ENCODE results near the gene GHDC.

GHDC gene

DNA sequence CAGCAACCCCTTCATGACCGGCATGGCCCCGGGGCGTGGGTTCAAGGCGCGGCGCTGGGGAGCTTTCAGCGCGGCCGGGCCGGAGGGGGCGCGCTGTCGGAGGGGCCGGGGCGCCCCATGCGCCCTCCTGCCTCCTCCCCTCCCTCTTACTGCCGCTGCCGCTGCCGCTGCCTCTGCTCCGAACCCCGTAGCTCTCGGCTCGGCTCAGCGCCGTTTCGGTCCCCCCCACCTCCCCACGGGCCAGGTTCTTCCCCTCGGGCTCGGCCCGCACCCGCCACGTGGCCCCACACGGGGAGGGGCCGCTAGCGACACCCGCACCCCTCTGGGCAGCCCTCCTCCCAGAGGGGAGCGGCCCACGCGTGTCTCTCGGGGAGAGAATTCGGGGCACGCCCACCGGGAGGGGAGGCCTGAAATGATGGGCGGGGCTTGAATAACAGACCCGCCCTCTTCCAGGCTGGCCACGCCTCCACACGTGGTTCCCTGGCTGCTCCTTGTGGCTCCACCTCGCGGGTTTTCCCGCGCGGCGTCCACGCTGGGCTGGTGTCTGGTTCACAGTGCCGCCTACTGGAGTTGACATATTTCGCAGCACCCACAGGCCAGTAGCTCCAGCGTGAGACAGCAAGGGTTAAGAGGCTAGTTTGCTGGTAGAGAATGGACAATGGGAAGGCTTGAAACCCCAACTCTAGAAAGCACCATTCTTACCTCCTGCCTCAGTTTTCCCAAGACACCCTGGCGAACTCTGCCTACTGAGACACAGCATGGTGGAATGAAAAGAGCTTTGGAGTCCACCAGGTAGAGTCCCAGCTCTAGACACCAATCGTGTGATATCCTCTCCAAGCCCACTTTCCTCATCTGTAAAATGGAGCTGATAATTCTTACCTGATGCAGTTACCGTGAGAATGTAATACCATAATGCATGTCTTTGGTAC, 13.1 kb downstream of the GHDC start, which contains the start of gene KCNH4:
KCNH4 (minus strand) TSS at position 221 of the 929 bp plus-strand sequence; CDS start at position 24, 197 bp downstream.
- H3K27ac Mint-ChIP-seq: no peak within 1 kb of the TSS
- peaks cover 45% of the 10 kb centered on the region for H3K4me1 Mint-ChIP-seq (ENCODE audit: low read depth)
- H3K9me3 Mint-ChIP-seq: no peaks in the 10 kb centered on the region
- peaks cover 28% of the 10 kb centered on the region for H3K27me3 Mint-ChIP-seq (ENCODE audit: low read depth)
- H3K4me3 Mint-ChIP-seq: peak within 1 kb of the TSS; percentile 63
- peaks cover 5% of the 10 kb centered on the region for H3K36me3 Mint-ChIP-seq (ENCODE audit: low read depth)

DNA sequence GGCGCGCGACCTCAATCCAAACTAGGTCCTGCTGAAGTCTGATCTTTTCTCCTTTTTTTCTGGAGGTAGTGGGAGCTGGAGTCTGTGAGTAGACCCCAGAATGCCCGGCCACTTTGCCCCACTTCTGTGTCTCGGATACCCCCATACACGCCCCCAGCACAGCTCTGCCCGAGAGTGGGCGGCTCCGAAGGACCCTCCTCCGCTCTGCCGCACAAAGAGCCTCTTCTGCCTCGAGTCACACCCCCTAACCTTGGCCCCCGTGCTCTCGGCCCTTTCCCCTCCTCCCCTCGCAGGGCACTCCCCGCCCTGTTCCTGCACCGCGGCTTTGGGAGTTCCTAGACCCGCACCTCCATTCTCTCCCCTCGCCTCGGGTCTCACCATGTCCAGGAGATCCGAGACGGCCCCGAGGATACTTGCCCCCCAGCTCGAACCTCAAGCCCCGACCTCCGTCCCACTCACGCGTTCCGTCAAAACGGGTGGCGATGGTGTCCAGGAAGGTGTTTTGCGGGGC, 13.8 kb downstream of the GHDC start:
- peak overlapping the region; percentile 37 for H3K4me3 Mint-ChIP-seq
- no peak overlapping the region for H3K27ac Mint-ChIP-seq
- peaks cover 30% of the 10 kb centered on the region for H3K27me3 Mint-ChIP-seq (ENCODE audit: low read depth)
- H3K4me1 Mint-ChIP-seq (ENCODE audit: low read depth): peaks cover 45% of the 10 kb centered on the region
- H3K9me3 Mint-ChIP-seq: no peaks in the 10 kb centered on the region
- peaks cover 5% of the 10 kb centered on the region for H3K36me3 Mint-ChIP-seq (ENCODE audit: low read depth)

DNA sequence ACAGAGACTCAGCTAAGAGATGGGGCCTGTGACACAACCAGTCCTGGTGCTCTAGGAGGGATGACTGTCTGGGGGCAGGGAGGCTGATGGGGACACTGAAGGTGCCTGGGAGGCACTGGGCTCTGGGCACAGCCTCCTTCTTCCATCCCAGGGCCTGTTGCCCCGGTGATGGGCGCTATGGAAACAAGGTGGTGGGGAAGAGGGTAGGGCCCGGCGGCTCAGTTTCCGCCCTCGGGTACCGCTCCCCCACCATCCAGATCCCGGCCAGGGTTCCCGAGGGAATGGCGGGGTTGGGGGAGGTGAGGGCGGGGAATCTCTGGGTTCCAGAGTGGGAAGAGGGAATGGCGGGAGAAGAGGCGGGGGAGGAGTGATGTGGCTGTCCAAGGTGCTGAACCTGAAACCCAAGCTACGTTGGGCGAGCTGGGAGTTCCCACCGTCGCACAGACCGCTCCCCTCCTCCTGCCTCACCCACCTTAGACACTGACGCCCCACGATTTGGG, 14.3 kb downstream of the GHDC start:
- no peaks in the 10 kb centered on the region for H3K9me3 Mint-ChIP-seq
- H3K4me3 Mint-ChIP-seq: peak overlapping the region; percentile 60
- H3K27me3 Mint-ChIP-seq (ENCODE audit: low read depth): peaks cover 35% of the 10 kb centered on the region
- H3K4me1 Mint-ChIP-seq (ENCODE audit: low read depth): peaks cover 42% of the 10 kb centered on the region
- no peak overlapping the region for H3K27ac Mint-ChIP-seq
- H3K36me3 Mint-ChIP-seq (ENCODE audit: low read depth): peaks cover 5% of the 10 kb centered on the region

DNA sequence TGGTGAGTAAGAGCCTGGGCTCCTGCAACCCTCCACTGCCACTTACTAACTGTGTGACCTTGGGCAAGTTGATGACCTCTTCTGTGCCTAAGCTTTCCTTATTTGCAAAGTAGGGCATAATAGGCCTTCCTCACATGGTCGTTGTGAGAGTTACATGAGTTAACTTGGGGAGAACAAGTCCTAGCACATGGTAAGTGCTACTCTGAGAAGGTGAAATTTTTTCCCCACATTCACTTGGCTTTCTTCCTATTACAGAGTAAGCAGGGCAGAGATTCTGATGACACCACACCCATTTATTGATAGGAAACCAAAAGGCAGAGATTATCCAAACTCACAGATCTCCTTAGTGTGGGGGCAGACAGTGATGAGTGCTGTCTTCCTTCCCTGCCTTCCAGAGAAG, 15.0 kb downstream of the GHDC start:
- Mint-ChIP-seq H3K27ac (no peak overlapping the region), H3K4me3 (peak overlapping the region; percentile 60), H3K9me3 (no peaks in the 10 kb centered on the region), H3K27me3 (ENCODE audit: low read depth) (peaks cover 35% of the 10 kb centered on the region), H3K4me1 (ENCODE audit: low read depth) (peaks cover 39% of the 10 kb centered on the region), H3K36me3 (ENCODE audit: low read depth) (peaks cover 5% of the 10 kb centered on the region)

DNA sequence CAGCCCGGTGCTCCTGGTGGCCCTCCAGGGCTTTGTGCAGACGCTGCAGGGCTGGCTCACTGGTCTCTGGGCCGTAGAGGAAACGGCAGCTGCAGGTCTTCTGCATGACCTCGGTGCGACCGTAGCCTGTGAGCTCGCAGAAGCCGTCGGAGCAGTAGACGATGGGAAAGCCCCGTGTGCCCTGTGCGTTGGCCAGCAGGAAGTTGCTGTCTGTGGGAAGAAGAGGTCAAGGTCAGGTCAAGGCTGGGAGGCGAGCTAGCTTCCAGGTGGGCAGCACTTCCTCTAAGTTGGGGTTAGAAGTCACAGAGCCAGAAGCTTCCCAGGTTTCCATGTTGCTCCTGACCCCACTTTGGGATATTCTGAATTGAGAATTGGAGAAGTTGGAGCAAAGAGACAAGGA, 15.5 kb downstream of the GHDC start:
- peaks cover 35% of the 10 kb centered on the region for H3K27me3 Mint-ChIP-seq (ENCODE audit: low read depth)

DNA sequence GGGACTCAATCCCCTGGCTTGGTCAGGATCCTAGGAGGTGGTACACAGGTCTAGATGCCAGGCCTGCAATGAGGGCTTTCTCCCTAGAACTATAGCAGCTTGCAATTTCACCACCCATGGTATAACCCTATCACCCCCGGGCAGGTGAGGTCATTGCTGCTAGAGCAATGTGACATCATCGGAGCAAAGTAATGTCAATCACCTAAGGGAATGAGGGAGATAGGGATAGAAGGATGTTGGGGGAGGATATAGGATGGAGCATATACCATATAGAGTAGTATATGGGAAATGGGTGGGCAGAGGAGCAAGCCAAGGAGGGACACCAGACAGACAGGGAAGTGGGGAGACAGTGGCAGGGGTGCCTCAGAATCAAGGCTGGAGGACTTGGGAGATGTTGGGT, 16.6 kb downstream of the GHDC start:
- Mint-ChIP-seq H3K27ac (no peak overlapping the region), H3K4me3 (peak overlapping the region; percentile 4), H3K9me3 (no peaks in the 10 kb centered on the region), H3K4me1 (ENCODE audit: low read depth) (peaks cover 29% of the 10 kb centered on the region), H3K27me3 (ENCODE audit: low read depth) (peaks cover 35% of the 10 kb centered on the region), H3K36me3 (ENCODE audit: low read depth) (no peaks in the 10 kb centered on the region)

More for the DNA sequence above, 15.5 kb downstream of the GHDC start:
- Mint-ChIP-seq H3K27ac (no peak overlapping the region), H3K4me1 (ENCODE audit: low read depth) (peaks cover 38% of the 10 kb centered on the region), H3K4me3 (no peak overlapping the region), H3K36me3 (ENCODE audit: low read depth) (peaks cover 5% of the 10 kb centered on the region), H3K9me3 (no peaks in the 10 kb centered on the region)

DNA sequence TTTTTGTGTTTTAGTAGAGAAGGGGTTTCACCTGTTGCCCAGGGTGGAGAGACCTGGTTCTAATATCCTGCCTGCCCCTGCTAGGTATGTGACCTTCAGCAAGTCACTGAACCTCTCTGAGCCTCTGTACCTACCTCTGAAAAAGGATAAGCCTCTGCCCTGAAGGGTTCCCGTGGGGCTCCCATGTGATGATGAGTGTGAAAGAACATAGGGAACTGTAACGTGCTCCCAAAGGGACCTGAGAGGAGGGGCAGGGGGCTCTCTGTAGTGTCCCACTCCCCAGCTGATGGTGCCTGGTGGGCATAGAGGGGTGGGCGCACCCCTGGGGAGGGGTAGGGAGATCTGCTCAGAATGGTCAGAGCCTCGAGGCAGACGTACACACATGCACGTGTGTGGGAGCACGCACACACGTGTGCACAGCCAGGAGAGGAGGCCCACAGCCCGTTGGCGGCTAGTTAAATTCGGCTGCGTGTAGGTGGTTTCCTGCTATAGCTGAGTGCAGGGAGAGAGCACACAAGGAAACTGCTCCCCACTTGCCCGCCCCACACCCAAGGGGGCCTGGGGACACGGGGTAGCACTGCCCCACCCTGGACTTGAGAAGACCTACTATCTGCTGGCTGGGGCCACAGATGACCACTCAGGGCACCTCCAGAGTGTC, 20.0 kb downstream of the GHDC start:
- no peaks in the 10 kb centered on the region for H3K9me3 Mint-ChIP-seq
- peaks cover 13% of the 10 kb centered on the region for H3K4me1 Mint-ChIP-seq (ENCODE audit: low read depth)
- H3K27me3 Mint-ChIP-seq (ENCODE audit: low read depth): peaks cover 20% of the 10 kb centered on the region
- H3K27ac Mint-ChIP-seq: no peak overlapping the region
- H3K36me3 Mint-ChIP-seq (ENCODE audit: low read depth): no peaks in the 10 kb centered on the region
- no peak overlapping the region for H3K4me3 Mint-ChIP-seq

DNA sequence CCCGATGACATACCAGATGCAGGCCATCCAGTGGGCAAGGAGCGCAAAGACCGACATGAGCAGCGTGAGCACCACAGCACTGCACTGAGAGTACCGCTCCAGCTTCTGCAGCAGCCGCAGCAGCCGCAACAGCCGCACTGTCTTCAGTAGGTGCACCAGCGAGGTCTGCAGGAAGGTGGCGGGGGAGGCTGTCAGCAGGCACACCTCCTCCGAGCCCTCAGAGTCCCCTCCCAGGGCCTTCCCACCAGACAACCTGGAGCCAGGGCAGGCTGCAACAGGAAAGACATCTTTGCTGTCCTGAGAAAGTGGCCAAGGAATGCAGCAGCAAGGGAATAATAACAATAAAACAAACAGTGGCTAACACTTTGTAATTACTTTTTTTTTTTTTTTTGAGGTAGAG, 22.5 kb downstream of the GHDC start:
- H3K27me3 Mint-ChIP-seq (ENCODE audit: low read depth): peaks cover 7% of the 10 kb centered on the region

DNA sequence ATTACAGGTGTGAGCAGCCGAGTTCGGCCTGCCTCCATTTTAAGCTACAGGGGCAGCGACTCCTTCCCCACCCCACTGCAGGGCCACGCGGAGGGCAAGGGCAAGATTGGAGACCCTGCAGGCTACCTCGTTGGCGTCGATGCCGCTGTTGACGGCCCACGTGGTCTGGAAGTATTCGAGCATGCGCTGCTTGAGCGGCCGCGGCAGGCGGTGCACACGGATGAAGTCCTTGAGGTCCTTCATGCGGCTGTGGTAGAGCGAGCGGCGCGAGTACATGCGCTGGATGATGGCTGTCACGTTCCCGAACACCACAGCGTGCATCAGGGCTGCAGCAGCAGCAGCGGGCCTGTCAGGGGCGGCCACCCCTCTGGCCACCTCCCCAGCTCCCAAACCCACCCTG, 24.9 kb downstream of the GHDC start:
- Mint-ChIP-seq H3K4me3 (no peak overlapping the region), H3K36me3 (ENCODE audit: low read depth) (no peaks in the 10 kb centered on the region), H3K27me3 (ENCODE audit: low read depth) (no peaks in the 10 kb centered on the region)

More for the DNA sequence above, 22.5 kb downstream of the GHDC start:
- no peak overlapping the region for H3K4me3 Mint-ChIP-seq
- peaks cover 1% of the 10 kb centered on the region for H3K4me1 Mint-ChIP-seq (ENCODE audit: low read depth)
- no peak overlapping the region for H3K27ac Mint-ChIP-seq
- no peaks in the 10 kb centered on the region for H3K36me3 Mint-ChIP-seq (ENCODE audit: low read depth)
- H3K9me3 Mint-ChIP-seq: no peaks in the 10 kb centered on the region

DNA sequence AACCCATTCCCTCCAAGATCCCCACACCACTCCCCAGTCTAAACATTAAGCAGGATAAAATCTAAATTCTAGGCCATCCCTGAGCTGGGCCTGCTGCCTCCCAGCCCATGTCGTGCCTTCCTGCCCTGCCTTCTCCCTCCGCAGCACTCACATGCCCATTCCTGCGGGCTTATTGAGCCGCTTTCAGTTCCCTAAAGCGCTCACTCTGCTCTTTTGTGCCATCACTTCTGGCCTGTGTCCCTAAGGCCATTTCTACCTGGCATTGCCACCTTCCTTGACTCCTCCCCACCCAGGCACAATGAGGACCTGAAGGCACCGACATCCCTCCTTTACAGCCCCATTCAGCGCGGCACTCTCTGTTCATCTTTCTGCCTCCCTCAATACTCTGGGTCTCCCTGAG, 26.5 kb downstream of the GHDC start:
- H3K36me3 Mint-ChIP-seq (ENCODE audit: low read depth): no peaks in the 10 kb centered on the region
- no peaks in the 10 kb centered on the region for H3K27me3 Mint-ChIP-seq (ENCODE audit: low read depth)
- H3K9me3 Mint-ChIP-seq: no peaks in the 10 kb centered on the region
- H3K4me3 Mint-ChIP-seq: no peak overlapping the region
- H3K27ac Mint-ChIP-seq: no peak overlapping the region
- peaks cover 4% of the 10 kb centered on the region for H3K4me1 Mint-ChIP-seq (ENCODE audit: low read depth)

More for the DNA sequence above, 24.9 kb downstream of the GHDC start:
- no peak overlapping the region for H3K27ac Mint-ChIP-seq
- no peaks in the 10 kb centered on the region for H3K4me1 Mint-ChIP-seq (ENCODE audit: low read depth)
- no peaks in the 10 kb centered on the region for H3K9me3 Mint-ChIP-seq

DNA sequence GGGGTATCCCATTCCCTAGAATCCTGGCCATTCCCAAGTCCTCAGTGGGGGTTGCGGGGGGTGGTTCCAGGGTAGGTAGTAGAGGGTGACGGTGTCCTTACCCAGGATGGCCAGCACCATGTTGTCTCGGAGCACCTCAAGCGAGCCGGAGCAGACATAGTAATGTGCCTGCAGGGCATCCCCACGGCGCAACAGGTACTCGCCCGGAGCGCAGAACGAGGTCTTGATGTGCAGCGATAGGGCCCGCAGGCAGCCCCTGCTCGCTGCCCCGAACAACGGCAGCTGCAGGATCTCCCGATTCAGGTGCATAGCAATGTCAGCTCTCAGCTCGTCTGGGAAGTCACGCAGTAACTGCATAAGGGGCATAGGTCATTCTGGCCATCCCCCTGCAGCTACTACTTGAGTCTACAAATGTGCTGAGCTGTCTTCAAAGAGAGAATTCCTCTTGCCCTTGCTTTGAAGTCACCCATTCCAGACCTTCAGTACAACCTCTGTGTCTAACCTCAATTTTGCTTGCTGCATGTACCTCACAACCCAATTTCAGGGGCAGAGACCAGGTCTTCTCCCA, 28.0 kb downstream of the GHDC start:
- no peak overlapping the region for H3K27ac Mint-ChIP-seq
- H3K4me3 Mint-ChIP-seq: no peak overlapping the region
- H3K4me1 Mint-ChIP-seq (ENCODE audit: low read depth): peaks cover 4% of the 10 kb centered on the region
- H3K27me3 Mint-ChIP-seq (ENCODE audit: low read depth): no peaks in the 10 kb centered on the region
- H3K36me3 Mint-ChIP-seq (ENCODE audit: low read depth): no peaks in the 10 kb centered on the region
- no peaks in the 10 kb centered on the region for H3K9me3 Mint-ChIP-seq

DNA sequence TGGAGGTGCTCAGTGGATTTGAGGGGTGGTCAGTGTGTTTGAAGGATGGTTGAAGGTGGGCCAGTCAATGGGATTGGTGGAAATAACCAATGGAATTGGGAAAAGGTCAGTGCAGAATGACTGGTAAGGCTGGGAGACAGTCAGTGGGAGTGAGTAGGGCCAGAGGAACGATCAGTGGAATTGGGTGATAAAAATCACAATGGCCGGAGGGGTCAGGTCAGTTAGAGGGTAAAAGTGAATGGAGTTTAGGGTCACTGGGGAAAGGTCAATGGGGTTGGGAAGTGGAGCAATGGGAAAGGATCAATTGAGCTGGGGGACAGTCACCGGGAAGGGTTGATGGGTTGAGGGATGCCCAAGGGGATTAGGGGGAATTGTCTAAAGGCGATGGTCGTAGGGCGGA, 28.5 kb downstream of the GHDC start:
- Mint-ChIP-seq H3K9me3 (no peaks in the 10 kb centered on the region), H3K4me3 (no peak overlapping the region), H3K36me3 (ENCODE audit: low read depth) (no peaks in the 10 kb centered on the region), H3K4me1 (ENCODE audit: low read depth) (peaks cover 4% of the 10 kb centered on the region), H3K27ac (peak overlapping the region; percentile 14), H3K27me3 (ENCODE audit: low read depth) (no peaks in the 10 kb centered on the region)

DNA sequence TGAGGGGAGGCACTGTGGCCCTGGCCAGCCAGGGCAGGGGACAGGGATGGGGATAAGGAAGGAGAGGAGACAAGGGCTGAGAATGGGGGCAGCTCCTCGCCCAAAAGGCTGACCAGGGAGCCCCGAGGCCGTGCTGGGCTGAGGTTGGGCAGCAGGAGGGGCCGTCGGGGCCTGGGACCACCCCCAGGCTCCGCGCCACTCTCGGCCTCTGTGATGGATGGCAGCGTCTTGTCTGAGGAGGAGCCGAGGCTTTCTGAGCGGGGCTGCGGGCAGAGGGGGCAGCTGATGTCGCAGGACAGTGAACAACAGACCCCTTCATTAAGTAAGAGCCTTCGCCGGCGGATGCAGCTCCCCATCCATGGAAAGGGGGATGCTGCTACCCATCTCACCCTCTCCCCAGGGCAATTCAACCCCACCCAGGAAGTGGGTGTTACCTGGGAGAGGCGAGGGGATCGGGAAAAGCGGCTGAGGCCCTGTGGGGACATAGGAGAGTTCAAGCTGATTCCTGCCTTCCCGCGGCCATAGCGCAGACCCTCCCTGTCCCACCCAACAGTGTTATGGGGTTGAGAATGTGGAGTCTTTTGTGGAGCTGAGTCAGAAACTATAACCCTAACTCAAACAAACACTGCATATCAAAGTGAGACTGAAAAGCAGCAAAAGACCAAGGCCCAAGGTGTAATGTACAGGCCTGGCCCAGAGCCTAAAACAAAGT, 30.4 kb downstream of the GHDC start:
- Mint-ChIP-seq H3K4me1 (ENCODE audit: low read depth) (peaks cover 4% of the 10 kb centered on the region), H3K27ac (no peak overlapping the region), H3K9me3 (no peaks in the 10 kb centered on the region), H3K27me3 (ENCODE audit: low read depth) (no peaks in the 10 kb centered on the region), H3K36me3 (ENCODE audit: low read depth) (no peaks in the 10 kb centered on the region), H3K4me3 (no peak overlapping the region)

DNA sequence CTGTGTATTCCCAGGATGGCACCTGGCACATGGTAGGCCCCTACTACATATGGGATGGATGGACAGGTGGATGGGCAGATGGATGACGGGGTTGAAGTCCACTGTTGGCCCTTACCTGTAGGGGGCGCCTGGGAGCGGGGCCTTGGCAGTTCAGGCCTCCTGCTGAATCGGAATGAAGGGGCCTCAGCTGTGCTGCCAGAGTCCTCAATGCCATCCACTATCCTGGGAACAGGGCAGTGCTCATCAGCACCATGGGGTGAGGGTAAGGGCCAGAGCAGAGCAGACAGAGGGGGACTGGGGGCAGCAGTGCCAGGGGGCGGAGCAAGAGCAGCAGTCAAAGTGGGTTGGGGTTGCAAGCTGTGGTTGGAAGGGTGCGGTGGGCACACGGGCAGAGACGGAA, 31.2 kb downstream of the GHDC start:
- no peak overlapping the region for H3K27ac Mint-ChIP-seq
- H3K36me3 Mint-ChIP-seq (ENCODE audit: low read depth): no peaks in the 10 kb centered on the region
- H3K4me3 Mint-ChIP-seq: no peak overlapping the region
- peaks cover 4% of the 10 kb centered on the region for H3K4me1 Mint-ChIP-seq (ENCODE audit: low read depth)
- no peaks in the 10 kb centered on the region for H3K27me3 Mint-ChIP-seq (ENCODE audit: low read depth)
- no peaks in the 10 kb centered on the region for H3K9me3 Mint-ChIP-seq

Data from T-helper 1 cell treated with Interleukin-12 subunit alpha and Interleukin-12 subunit beta and Interleukin-4 antibody, amounts not matched to agents 30 μg/mL and 1 μg/mL, for 36 hours (primary cell).